B cell (primary cell): ENCODE measurements around the gene TMEM30A.

Experiments used
- CTCF ChIP-seq: fragments of 200-600 bp; IDR thresholded peaks from one replicate; pipeline ENCODE4 v1.8.0; 2022; ENCODE audit warnings: antibody characterized with exemption, mild to moderate bottlenecking
- EZH2 ChIP-seq: IDR thresholded peaks from 2 replicates; pipeline ENCODE4 v1.6.1; 2012; ENCODE audit warnings: borderline replicate concordance, low read depth, mild to moderate bottlenecking, moderate library complexity, low read length; ENCODE audit not compliant: insufficient read depth, poor library complexity, severe bottlenecking

GRCh38 chr6:75268121-75268987, 16.2 kb downstream of the TMEM30A start:
- TF ChIP-seq CTCF (no peak), EZH2 (no peak)
